Measurements from ENCODE around the gene DLG2.

GRCh38 chr11:84022201-84022600 is 1604.9 kb downstream of the DLG2 start:
- no peak for TF ChIP-seq CTCF (IDR thresholded peaks at IDR 0.05)
- no peak for TF ChIP-seq POLR2A (IDR thresholded peaks at IDR 0.05)
